Kidney tubule cell (primary cell): ENCODE results near the gene VLDLR.
"Not testable (repeated sequence)": the region's sequence is repeated elsewhere in the genome, so short reads cannot be mapped to it uniquely, and the experiment has no call there.

ENCODE experiments used
- DNase-seq: peaks from one replicate; pipeline ENCODE4 v3.0.0-alpha.2; 2018; ENCODE audit warnings: low spot score

The VLDLR gene

DNA sequence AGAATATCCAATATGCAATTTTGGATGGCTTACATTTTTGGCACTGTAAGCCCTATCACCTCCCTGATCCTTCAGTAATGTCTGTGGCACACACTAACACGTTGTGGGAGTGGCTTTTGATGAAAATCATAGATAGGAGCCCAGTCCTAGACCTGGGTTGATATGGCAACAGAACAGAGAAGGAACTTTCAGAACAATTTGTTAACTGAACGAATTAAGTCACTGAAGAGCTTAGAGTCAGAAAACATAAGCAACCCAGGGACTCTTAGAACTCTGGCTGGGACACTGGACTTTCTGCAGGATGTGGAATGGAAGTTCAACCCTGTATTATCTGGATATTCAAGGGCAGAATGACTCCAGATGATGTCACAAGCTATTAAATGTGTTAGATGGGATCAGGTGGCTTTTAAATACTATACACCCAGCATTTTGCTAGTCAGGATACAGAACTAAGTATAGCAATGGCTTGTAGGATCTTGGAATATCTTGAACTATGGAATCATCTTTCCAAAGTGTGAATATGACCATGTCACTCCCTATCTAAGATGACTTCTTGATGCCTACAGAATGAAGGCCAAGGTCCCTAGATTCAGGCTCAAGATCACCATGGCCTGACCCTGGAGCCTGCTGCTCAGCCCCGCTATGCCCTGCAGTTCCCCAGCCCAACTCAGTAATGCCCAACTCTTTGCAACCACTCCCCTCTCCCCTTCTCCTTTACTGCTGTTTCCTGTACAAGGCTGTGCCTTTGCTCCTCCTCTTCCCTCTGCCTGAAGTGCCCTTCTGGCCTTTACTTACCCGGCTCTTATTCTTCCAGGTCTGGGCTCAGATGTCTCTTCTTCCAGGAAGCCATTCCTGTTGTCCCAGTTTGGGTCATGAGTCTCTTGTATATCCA is 42.8 kb downstream of the VLDLR start:
- no peak for DNase-seq

DNA sequence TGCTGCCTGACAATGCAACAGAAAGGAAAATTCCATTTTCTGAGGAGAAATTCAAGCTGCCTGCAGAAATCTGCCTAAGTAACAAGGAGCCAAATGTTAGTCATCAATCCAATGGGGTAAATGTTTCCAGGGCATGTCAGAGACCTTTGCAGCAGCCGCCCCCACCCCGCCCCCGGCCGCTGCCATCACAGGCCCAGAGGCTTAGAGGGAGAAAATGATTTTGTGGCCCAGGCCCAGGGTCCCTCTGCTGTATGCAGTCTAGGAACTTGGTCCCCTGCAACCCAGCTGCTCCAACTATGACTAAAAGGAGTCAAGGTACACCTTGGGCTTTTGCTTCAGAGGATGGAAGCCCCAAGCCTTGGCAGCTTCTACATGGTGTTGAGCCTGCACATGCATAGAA is 45.0 kb downstream of the VLDLR start:
- DNase-seq = no peak

- DNase-seq = no peak
Measured at GRCh38 chr9:2673161-2673560, 51.6 kb downstream of the VLDLR start.

GRCh38 chr9:2674141-2674824 is 52.7 kb downstream of the VLDLR start:
- DNase-seq = no peak

GRCh38 chr9:2675834-2676233 is 54.2 kb downstream of the VLDLR start:
- no peak for DNase-seq

GRCh38 chr9:2676466-2676865 is 54.9 kb downstream of the VLDLR start:
- DNase-seq = no peak

- no peak for DNase-seq
Measured at GRCh38 chr9:2677915-2678889, 56.6 kb downstream of the VLDLR start.

DNA sequence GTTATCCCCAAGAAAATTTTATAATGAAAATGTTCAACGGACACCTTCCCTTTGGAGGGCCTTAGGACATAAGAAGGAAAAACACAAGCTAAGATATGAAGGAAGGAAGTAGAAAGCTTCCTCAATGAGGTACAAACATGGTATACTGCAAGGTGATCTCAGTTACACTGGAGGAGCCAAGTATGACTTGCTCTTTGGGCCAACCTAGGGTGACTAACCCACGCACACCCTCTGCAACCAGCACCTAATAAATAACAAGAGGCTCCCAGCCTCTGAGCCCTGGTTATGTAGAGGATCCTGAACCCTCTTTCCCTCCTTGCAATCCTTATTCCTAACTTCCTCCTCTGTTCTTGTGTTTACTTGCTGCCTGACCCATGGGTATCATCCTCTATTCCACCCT is 57.4 kb downstream of the VLDLR start:
- peak; percentile 20 for DNase-seq

DNA sequence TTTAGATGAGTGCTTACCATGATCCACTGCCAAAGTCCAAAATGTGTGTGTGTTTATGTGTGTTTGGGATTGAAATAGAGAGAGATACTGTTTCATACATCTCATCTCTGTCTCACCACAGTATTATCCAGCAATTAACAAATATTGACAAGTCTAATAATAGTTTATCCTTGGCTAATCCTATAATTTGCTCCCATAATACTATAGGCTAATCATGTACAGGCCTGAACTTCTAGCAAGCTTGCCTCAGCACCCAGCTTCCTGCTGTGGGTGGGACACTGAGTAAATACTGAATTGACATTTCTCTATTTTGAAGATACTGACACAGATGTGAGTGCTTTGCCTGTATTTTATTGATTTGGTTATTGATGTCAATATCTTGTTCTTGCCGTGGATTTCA is 60.4 kb downstream of the VLDLR start:
- no peak for DNase-seq

DNA sequence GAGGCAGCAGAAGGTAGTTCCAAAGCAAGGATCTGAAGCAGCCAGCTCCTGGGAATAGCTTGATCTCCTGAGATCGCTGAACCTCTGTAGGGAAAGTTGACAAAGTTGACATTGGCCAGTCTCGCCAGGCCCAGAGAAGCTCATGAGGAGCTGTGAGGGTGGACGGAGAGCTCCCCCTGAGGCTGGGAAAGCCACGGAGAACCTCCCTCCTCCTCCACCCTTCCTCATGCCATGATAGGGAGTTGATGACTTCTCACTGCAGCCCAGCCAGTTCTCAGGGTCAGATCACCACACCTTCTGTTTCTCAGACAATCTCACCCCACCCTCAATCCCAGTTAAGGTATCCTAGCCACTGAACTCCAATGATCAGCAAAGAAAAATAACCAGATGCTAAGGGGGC is 65.3 kb downstream of the VLDLR start:
- no peak for DNase-seq

DNA sequence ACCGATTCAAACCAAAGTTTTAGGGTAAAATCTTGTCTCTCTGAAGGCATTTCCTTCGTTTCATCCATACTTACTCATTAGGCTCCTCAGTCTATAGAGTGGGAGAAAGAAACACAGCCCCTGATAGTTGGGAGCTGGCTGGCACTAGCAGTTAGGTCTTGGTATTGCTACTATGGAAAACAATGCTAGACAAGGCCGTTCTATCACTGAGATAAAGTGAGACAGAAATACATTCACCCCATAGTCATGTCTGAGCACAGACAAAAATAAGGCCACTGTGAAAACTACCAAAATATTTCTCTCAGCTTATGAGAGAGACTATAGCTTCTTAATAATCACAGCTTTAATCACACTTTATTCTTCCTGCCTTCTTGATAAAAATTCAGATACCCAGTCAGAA is 67.0 kb downstream of the VLDLR start:
- no peak for DNase-seq

DNA sequence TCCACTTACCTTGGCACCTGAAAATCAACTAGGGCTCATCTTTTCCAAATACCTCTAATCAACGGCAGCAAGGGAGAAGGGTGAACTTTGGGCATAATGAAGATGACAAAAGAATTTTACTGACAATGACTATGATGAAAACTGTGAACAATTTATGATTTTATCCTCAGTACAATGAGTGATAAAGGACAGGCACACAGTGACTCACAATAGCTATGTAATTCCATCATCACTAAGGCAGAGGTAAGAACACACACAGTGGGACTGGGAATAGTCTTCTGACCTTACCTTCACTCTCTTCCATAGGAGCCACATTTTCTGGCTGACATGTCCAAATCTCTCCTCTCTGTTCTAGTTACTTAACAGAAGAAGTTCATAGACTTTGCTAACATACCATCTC is 69.6 kb downstream of the VLDLR start:
- peak; percentile 2 for DNase-seq

DNA sequence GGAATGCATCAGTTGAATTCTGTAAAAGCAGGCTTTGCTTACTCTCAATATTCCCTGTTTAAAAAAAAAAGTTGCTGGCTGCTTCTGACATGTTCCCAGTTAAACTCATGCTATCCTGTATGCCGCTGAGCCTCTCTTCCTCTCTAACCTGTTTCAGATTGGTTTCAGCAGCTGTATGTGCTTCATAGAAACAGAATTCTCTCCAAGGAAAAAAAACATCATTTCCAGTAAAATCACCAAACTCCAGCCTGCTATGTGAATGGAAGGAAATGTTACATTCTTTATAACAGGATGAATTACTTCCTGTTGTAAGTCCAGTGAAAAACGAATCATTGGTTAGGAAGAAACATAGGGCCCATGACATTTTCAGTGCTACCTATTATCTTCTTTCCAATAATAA is 70.0 kb downstream of the VLDLR start:
- DNase-seq = no peak

DNA sequence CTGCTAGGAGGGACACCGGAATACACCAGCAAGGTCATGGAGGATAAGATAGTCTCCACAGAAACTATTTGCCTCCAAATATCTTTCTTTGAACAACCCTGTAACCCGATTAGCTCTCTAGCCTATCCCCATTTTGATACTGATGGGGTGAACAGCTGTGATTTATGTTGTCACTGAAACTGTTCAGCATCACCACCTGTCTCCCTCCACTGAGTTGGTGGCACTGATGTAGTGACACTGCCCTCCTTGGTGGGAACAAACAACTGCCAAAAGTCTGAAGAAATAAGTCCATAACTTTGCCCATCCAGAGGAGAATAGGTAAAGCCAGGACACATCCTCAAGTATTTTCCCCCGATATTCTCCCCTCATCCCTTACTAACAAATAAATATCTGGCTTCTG is 71.5 kb downstream of the VLDLR start:
- DNase-seq = no peak

- no peak for DNase-seq
Measured at GRCh38 chr9:2697492-2697891, 75.9 kb downstream of the VLDLR start.

DNA sequence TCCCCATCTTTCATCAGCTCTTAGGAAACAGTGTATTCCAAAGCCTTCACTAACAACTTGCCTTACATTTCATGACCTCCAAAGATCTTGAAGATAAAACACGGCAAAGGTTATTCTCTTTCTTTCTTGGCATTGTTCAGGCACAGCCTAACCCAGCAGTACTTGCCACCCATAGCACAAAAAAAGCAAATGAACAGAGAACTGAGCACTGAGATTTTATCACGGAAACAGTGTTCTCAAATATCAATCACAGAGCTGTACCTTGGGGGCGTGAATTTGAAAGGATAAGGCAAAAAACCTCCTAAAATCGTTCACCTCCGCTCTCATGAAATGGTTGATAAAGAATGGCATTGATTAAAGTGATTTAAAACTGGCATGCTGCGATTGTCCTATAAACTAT is 78.8 kb downstream of the VLDLR start:
- no peak for DNase-seq

- no peak for DNase-seq
Measured at GRCh38 chr9:2700909-2701550, 79.4 kb downstream of the VLDLR start.

GRCh38 chr9:2704504-2704903 is 82.9 kb downstream of the VLDLR start:
- no peak for DNase-seq

- not testable (repeated sequence) for DNase-seq
Measured at GRCh38 chr9:2707256-2707655, 85.7 kb downstream of the VLDLR start.
